Measurements from ENCODE around the gene SLC25A18. TPM values are rescaled to one million over a fixed set of nuclear protein-coding genes. Genes with fewer than 3 reads are reported as not detected.

The SLC25A18 gene
- total RNA-seq, 2 donors from 2014 or later, result 6.9 to 14.3 TPM

- Mint-ChIP-seq H3K9me3 (no peaks in the 10 kb centered on the region), H3K4me3 (no peak overlapping the region), H3K4me1 (no peaks in the 10 kb centered on the region), H3K27me3 (ENCODE audit: insufficient read depth) (no peaks in the 10 kb centered on the region), H3K27ac (no peak overlapping the region), H3K36me3 (ENCODE audit: low read depth) (peaks cover 72% of the 10 kb centered on the region)
- Histone ChIP-seq H3K27ac (ENCODE audit: low read depth, low read length) (no peak overlapping the region), H3K27me3 (ENCODE audit: control insufficient read depth, insufficient read depth, low read length, poor library complexity, severe bottlenecking) (no peaks in the 10 kb centered on the region), H3K9me3 (ENCODE audit: control insufficient read depth, low read length) (no peaks in the 10 kb centered on the region), H3K9ac (ENCODE audit: extremely low read depth, low read length, poor library complexity, severe bottlenecking) (no peak overlapping the region), H3K4me1 (ENCODE audit: control insufficient read depth, insufficient read depth, low read length) (no peaks in the 10 kb centered on the region), H3K4me3 (ENCODE audit: low read length) (no peak overlapping the region), H3K36me3 (ENCODE audit: control insufficient read depth, insufficient read depth, low read length) (peaks cover 79% of the 10 kb centered on the region)
- TF ChIP-seq CTCF (conservative IDR thresholded peaks at IDR 0.05), result no peak
- no peak for DNase-seq
- WGBS, 2 experiments (ENCODE audit: insufficient coverage in 1 of 2, insufficient read length in 1 of 2), result 90 to 96% methylated on average over 7 to 14 of the region's 14 CpGs
Observed at GRCh38 chr22:17542452-17542851, 20.8 kb upstream of the SLC25A18 start.

GRCh38 chr22:17548010-17548755, 15.1 kb upstream of the SLC25A18 start:
- no peaks in the 10 kb centered on the region for H3K4me1 ChIP-seq (ENCODE audit: control insufficient read depth, insufficient read depth, low read length)
- WGBS, 2 experiments (ENCODE audit: insufficient coverage in 1 of 2, insufficient read length in 1 of 2), result 96 to 99% methylated on average over 11 to 22 of the region's 23 CpGs
- DNase-seq, result no peak
- Mint-ChIP-seq H3K4me1 (no peaks in the 10 kb centered on the region), H3K27ac (peak overlapping the region; percentile 44), H3K4me3 (no peak overlapping the region), H3K36me3 (ENCODE audit: low read depth) (peaks cover 81% of the 10 kb centered on the region), H3K9me3 (no peaks in the 10 kb centered on the region), H3K27me3 (ENCODE audit: insufficient read depth) (no peaks in the 10 kb centered on the region)
- H3K9ac ChIP-seq (ENCODE audit: extremely low read depth, low read length, poor library complexity, severe bottlenecking), result no peak overlapping the region
- no peak for TF ChIP-seq CTCF (conservative IDR thresholded peaks at IDR 0.05)
- no peaks in the 10 kb centered on the region for H3K9me3 ChIP-seq (ENCODE audit: control insufficient read depth, low read length)
- H3K36me3 ChIP-seq (ENCODE audit: control insufficient read depth, insufficient read depth, low read length), result peaks cover 83% of the 10 kb centered on the region
- H3K27me3 ChIP-seq (ENCODE audit: control insufficient read depth, insufficient read depth, low read length, poor library complexity, severe bottlenecking), result no peaks in the 10 kb centered on the region
- H3K27ac ChIP-seq (ENCODE audit: low read depth, low read length), result peak overlapping the region; percentile 24
- H3K4me3 ChIP-seq (ENCODE audit: low read length), result no peak overlapping the region

- no peaks in the 10 kb centered on the region for H3K27me3 ChIP-seq (ENCODE audit: control insufficient read depth, insufficient read depth, low read length, poor library complexity, severe bottlenecking)
- H3K27me3 Mint-ChIP-seq (ENCODE audit: insufficient read depth), result no peaks in the 10 kb centered on the region
- H3K4me1 ChIP-seq (ENCODE audit: control insufficient read depth, insufficient read depth, low read length), result no peaks in the 10 kb centered on the region
- H3K36me3 Mint-ChIP-seq (ENCODE audit: low read depth), result peaks cover 81% of the 10 kb centered on the region
- H3K27ac Mint-ChIP-seq, result no peak overlapping the region
- no peaks in the 10 kb centered on the region for H3K4me1 Mint-ChIP-seq
- no peak overlapping the region for H3K9ac ChIP-seq (ENCODE audit: extremely low read depth, low read length, poor library complexity, severe bottlenecking)
- H3K27ac ChIP-seq (ENCODE audit: low read depth, low read length), result no peak overlapping the region
- WGBS, 2 experiments (ENCODE audit: insufficient coverage in 1 of 2, insufficient read length in 1 of 2), result 93 to 95% methylated on average over 4 to 5 of the region's 5 CpGs
- H3K36me3 ChIP-seq (ENCODE audit: control insufficient read depth, insufficient read depth, low read length), result peaks cover 83% of the 10 kb centered on the region
- TF ChIP-seq CTCF (conservative IDR thresholded peaks at IDR 0.05), result no peak
- no peaks in the 10 kb centered on the region for H3K9me3 Mint-ChIP-seq
- H3K9me3 ChIP-seq (ENCODE audit: control insufficient read depth, low read length), result no peaks in the 10 kb centered on the region
- no peak for DNase-seq
- no peak overlapping the region for H3K4me3 Mint-ChIP-seq
- H3K4me3 ChIP-seq (ENCODE audit: low read length), result no peak overlapping the region
Observed at GRCh38 chr22:17548756-17549035, 14.6 kb upstream of the SLC25A18 start.
